ENCODE results near the gene PHF21A. TPM values are rescaled to one million over a fixed set of nuclear protein-coding genes. Genes with fewer than 3 reads are reported as not detected.
"Not testable (repeated sequence)": the region's sequence is repeated elsewhere in the genome, so short reads cannot be mapped to it uniquely, and the experiment has no call there.

PHF21A gene
- total RNA-seq, 4 donors from 2014 or later: 9.8 to 20.2 (median 15.4) TPM

DNA sequence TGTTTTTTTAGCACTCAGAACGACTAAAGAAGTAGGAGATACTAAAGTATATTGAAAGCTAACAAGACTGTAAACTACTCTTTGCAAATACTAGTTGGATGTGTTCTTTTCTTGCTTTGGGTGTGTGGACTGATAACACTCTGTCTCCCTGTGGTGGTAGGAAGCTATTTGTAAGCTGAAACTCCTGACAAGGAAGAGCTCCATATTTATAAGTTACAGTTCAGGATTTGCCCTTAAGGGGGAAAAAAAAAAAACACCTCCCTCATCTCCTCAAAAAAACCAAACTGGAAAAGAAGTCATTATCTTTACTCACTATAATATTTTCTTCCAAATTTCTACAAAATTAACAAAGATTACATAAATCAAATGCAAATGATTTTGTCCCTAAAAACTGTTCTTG is 103.9 kb downstream of the PHF21A start:
- ATAC-seq (no peak), DNase-seq (no peak)
- in situ Hi-C loops (cut with MboI; ENCODE audit: low sequenced_read_pairs in 4 of 4): no loop called here
- intact Hi-C loops (cut with DNase I; ENCODE audit: low total_unique reads): no loop called here
- Histone ChIP-seq H3K27ac (no peak overlapping the region), H3K4me3 (no peak overlapping the region), H3K9me3 (no peaks in the 10 kb centered on the region), H3K36me3 (no peaks in the 10 kb centered on the region), H3K27me3 (no peaks in the 10 kb centered on the region), H3K4me1 (no peaks in the 10 kb centered on the region)
- TF ChIP-seq, protein P1, sequence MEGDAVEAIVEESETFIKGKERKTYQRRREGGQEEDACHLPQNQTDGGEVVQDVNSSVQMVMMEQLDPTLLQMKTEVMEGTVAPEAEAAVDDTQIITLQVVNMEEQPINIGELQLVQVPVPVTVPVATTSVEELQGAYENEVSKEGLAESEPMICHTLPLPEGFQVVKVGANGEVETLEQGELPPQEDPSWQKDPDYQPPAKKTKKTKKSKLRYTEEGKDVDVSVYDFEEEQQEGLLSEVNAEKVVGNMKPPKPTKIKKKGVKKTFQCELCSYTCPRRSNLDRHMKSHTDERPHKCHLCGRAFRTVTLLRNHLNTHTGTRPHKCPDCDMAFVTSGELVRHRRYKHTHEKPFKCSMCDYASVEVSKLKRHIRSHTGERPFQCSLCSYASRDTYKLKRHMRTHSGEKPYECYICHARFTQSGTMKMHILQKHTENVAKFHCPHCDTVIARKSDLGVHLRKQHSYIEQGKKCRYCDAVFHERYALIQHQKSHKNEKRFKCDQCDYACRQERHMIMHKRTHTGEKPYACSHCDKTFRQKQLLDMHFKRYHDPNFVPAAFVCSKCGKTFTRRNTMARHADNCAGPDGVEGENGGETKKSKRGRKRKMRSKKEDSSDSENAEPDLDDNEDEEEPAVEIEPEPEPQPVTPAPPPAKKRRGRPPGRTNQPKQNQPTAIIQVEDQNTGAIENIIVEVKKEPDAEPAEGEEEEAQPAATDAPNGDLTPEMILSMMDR (IDR thresholded peaks at IDR 0.05 in 4 of 5, conservative IDR thresholded peaks at IDR 0.05 in 1 of 5): no peak
- no peak for TF ChIP-seq POLR2A (IDR thresholded peaks at IDR 0.05)

DNA sequence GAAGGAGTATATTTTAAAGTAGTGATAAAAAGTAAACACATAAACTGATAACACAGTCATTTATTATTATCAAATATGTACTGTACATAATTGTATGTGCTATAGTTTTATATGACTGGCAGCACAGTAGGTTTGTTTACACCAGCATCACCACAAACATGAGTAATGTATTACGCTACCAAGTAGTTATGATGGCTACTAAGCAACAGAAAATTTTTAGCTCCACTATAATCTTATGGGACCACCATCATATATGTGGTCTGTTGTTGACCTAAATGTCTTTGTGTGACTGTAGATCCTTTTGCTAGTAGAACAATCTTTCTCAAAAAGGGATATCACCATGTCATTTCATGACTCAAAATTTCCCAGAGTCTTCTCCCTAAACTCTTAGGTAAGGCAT is 105.3 kb downstream of the PHF21A start:
- Histone ChIP-seq H3K36me3 (no peaks in the 10 kb centered on the region), H3K27me3 (no peaks in the 10 kb centered on the region), H3K9me3 (no peaks in the 10 kb centered on the region), H3K4me3 (no peak overlapping the region), H3K27ac (no peak overlapping the region), H3K4me1 (no peaks in the 10 kb centered on the region)
- TF ChIP-seq POLR2A (IDR thresholded peaks at IDR 0.05): no peak
- TF ChIP-seq, protein P1 (IDR thresholded peaks at IDR 0.05 in 4 of 5, conservative IDR thresholded peaks at IDR 0.05 in 1 of 5): no peak
- in situ Hi-C loops (cut with MboI; ENCODE audit: low sequenced_read_pairs in 4 of 4) (no loop called here), intact Hi-C loops (cut with DNase I; ENCODE audit: low total_unique reads) (no loop called here)
- DNase-seq: no peak
- ATAC-seq: no peak

DNA sequence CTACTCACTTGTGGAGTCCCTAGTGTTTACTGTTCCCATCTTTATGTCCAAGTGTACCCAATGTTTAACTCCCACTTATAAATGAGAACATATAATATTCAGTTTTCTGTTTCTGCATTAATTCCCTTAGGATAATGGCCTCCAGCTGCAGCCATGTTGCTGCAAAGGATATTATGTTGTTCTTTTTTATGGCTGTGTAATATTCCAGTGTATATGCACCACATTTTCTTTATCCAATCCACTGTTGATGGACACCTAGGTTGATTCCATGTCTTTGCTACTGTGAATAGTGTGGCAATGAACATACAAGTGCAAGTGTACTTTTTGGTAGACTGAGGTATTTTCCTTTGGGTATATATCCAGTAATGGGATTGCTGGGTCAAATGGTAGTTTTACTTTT is 107.1 kb downstream of the PHF21A start:
- ATAC-seq; H3K27me3 ChIP-seq; in situ Hi-C loops (cut with MboI; ENCODE audit: low sequenced_read_pairs in 4 of 4); DNase-seq; H3K36me3 ChIP-seq; H3K9me3 ChIP-seq; H3K27ac ChIP-seq; intact Hi-C loops (cut with DNase I; ENCODE audit: low total_unique reads); H3K4me3 ChIP-seq; H3K4me1 ChIP-seq: not testable (repeated sequence)

DNA sequence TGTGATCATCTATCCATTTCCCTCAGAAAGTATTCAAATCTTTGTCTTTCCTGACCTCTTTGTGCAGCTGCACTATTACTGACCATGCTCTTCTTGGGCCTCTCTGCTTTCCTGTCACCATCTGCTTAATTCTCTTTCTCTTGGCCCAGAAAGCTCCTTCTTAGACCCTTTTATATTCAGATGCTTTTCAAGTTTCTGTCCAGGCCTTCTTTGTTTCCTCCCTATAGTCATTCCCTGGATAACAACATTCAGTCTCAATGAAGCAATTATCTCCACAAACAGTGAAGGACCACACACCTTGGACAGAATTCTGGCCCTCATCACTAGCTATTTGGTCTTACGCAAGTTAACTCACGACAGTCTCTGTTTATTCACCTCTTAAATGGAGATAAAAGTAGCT is 109.1 kb downstream of the PHF21A start:
- TF ChIP-seq, protein P1 (IDR thresholded peaks at IDR 0.05 in 4 of 5, conservative IDR thresholded peaks at IDR 0.05 in 1 of 5): no peak
- no peak for TF ChIP-seq POLR2A (IDR thresholded peaks at IDR 0.05)
- ATAC-seq: no peak

DNA sequence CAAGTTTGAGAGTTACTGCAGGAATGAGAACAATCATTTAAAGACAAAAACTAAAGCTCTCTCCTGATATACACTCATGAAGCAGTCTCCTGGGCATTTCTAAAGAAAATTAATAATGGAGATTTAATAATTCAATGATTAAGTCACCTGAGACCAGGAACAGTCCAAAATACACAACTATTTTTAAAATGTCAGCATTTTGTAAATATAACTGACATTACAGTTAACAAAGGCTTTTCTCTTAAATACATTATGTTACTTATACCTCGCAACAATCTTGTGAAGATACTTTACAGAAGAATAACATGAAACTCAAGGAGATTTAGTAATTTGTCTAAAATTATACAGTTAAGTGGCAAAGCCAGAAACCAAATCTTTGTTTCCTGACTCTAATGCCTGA is 111.2 kb downstream of the PHF21A start:
- H3K4me1 ChIP-seq: no peaks in the 10 kb centered on the region
- in situ Hi-C loops (cut with MboI; ENCODE audit: low sequenced_read_pairs in 4 of 4): no loop called here

More for the DNA sequence above, 109.1 kb downstream of the PHF21A start:
- DNase-seq: no peak
- no peaks in the 10 kb centered on the region for H3K36me3 ChIP-seq
- in situ Hi-C loops (cut with MboI; ENCODE audit: low sequenced_read_pairs in 4 of 4): no loop called here
- H3K27me3 ChIP-seq: no peaks in the 10 kb centered on the region
- intact Hi-C loops (cut with DNase I; ENCODE audit: low total_unique reads): no loop called here
- no peak overlapping the region for H3K27ac ChIP-seq
- H3K9me3 ChIP-seq: no peaks in the 10 kb centered on the region
- no peaks in the 10 kb centered on the region for H3K4me1 ChIP-seq
- no peak overlapping the region for H3K4me3 ChIP-seq

More for the DNA sequence above, 111.2 kb downstream of the PHF21A start:
- DNase-seq (no peak), ATAC-seq (no peak)
- no peak for TF ChIP-seq POLR2A (IDR thresholded peaks at IDR 0.05)
- TF ChIP-seq, protein P1 (IDR thresholded peaks at IDR 0.05 in 4 of 5, conservative IDR thresholded peaks at IDR 0.05 in 1 of 5): no peak
- Histone ChIP-seq H3K9me3 (no peaks in the 10 kb centered on the region), H3K36me3 (no peaks in the 10 kb centered on the region), H3K4me3 (no peak overlapping the region), H3K27me3 (no peaks in the 10 kb centered on the region), H3K27ac (no peak overlapping the region)
- intact Hi-C loops (cut with DNase I; ENCODE audit: low total_unique reads): no loop called here

All from gastrocnemius medialis (tissue), 4 donors.